Neural progenitor cell (in vitro differentiated cells): ENCODE data around the gene NBEA. TPM values are rescaled to one million over a fixed set of nuclear protein-coding genes. Genes with fewer than 3 reads are reported as not detected.

ENCODE experiments used
- DNase-seq: peaks from one replicate; pipeline ENCODE4 v3.0.0-alpha.2; 2016; ENCODE audit warnings: low spot score
- H2AFZ ChIP-seq: fragments of 200-600 bp; sonication (generic); replicated peaks from 2 replicates; pipeline ENCODE4 v1.6.1; 2016; ENCODE audit warnings: antibody characterized with exemption
- H3F3A ChIP-seq: fragments of 200-600 bp; sonication (generic); 2 replicates; pipeline ENCODE4 v1.6.1; 2016; ENCODE audit warnings: antibody characterized with exemption, low read depth
- H3K27ac ChIP-seq: fragments of 200-600 bp; sonication (generic); 2 replicates; pipeline ENCODE4 v1.5.1; 2016; ENCODE audit warnings: mild to moderate bottlenecking
- H3K27me3 ChIP-seq: fragments of 200-600 bp; sonication (generic); 2 replicates; pipeline ENCODE4 v1.6.1; 2016; ENCODE audit warnings: mild to moderate bottlenecking, moderate library complexity
- H3K36me3 ChIP-seq: fragments of 200-600 bp; sonication (generic); 2 replicates; pipeline ENCODE4 v1.5.1; 2016
- H3K4me1 ChIP-seq: fragments of 200-600 bp; sonication (generic); 2 replicates; pipeline ENCODE4 v1.6.1; 2016; ENCODE audit warnings: mixed run types
- H3K4me2 ChIP-seq: fragments of 200-600 bp; sonication (generic); 2 replicates; pipeline ENCODE4 v1.6.1; 2016
- H3K4me3 ChIP-seq: fragments of 200-600 bp; sonication (generic); 2 replicates; pipeline ENCODE4 v1.5.1; 2016
- H3K79me2 ChIP-seq: fragments of 200-600 bp; sonication (generic); 2 replicates; pipeline ENCODE4 v1.6.1; 2016; ENCODE audit warnings: low read depth
- H3K9ac ChIP-seq: fragments of 200-600 bp; sonication (generic); 2 replicates; pipeline ENCODE4 v1.6.1; 2016
- H3K9me3 ChIP-seq: fragments of 200-600 bp; sonication (generic); 2 replicates; pipeline ENCODE4 v1.5.1; 2016; ENCODE audit warnings: low read depth
- H4K20me1 ChIP-seq: fragments of 200-600 bp; sonication (generic); 2 replicates; pipeline ENCODE4 v1.6.1; 2016; ENCODE audit warnings: low read depth
- H3K27ac Mint-ChIP-seq: 3 replicates; pipeline ENCODE4 v1.8.0; 2021; ENCODE audit warnings: mixed read lengths
- H3K27me3 Mint-ChIP-seq: 2 replicates; pipeline ENCODE4 v1.8.0; 2022; ENCODE audit warnings: low read depth, mild to moderate bottlenecking, inconsistent platforms, moderate library complexity, mixed read lengths; ENCODE audit not compliant: insufficient read depth
- H3K36me3 Mint-ChIP-seq: 3 replicates; pipeline ENCODE4 v1.8.0; 2021; ENCODE audit warnings: mixed read lengths
- H3K4me1 Mint-ChIP-seq: 3 replicates; pipeline ENCODE4 v1.8.0; 2021; ENCODE audit warnings: mixed read lengths
- H3K4me3 Mint-ChIP-seq: 3 replicates; pipeline ENCODE4 v1.8.0; 2021; ENCODE audit warnings: mild to moderate bottlenecking, moderate library complexity, mixed read lengths
- H3K9me3 Mint-ChIP-seq: 3 replicates; pipeline ENCODE4 v1.8.0; 2020; ENCODE audit warnings: mixed read lengths
- EZH2 ChIP-seq: fragments of 200-600 bp; sonication (generic); IDR thresholded peaks from 2 replicates; pipeline ENCODE4 v1.6.1; 2017; ENCODE audit warnings: antibody characterized with exemption, mild to moderate bottlenecking, moderate library complexity
- EZH2phosphoT487 ChIP-seq: fragments of 200-600 bp; sonication (generic); IDR thresholded peaks from 2 replicates; pipeline ENCODE4 v1.6.1; 2017; ENCODE audit warnings: antibody characterized with exemption
- total RNA-seq: library from RNA; depleted of rRNA; stranded (reverse); fragments of >200 nt; gene quantifications from 2 replicates; pipeline ENCODE4 v1.2.3, GENCODE V29; 2015; ENCODE audit warnings: low replicate concordance
- TF ChIP-seq, protein P1 (sequence below): fragments of 200-600 bp; sonication (generic); IDR thresholded peaks from 2 replicates; pipeline ENCODE4 v1.5.1; 2017; ENCODE audit warnings: antibody characterized with exemption, mild to moderate bottlenecking

The NBEA gene
- total RNA-seq, 1 donor from 2014 or later: 31.0 TPM

DNA sequence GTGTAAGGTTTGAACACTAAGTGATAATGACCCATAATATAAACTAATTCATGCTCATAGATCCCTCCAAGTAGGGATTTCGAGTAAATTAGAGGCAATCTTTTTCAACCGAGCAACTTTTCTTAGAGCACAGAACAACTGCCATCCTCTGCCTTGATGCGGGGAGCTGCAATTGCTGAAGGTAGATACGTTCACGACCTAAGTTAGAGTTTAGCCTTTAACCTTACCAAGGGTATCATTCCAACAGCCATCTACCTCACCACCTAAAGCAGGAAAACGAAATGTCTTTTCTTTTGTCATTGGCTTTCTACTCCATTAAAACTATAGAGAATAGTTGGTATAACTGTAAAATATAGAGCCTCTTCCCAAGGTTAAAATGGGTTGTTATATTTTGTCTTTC lies 42.2 kb upstream of the NBEA start:
- peak overlapping the region; percentile 48 for H3K4me2 ChIP-seq
- no peak overlapping the region for H3K9ac ChIP-seq
- DNase-seq: no peak
- Mint-ChIP-seq H3K4me1 (peaks cover 6% of the 10 kb centered on the region), H3K27me3 (no peaks in the 10 kb centered on the region), H3K9me3 (no peaks in the 10 kb centered on the region), H3K36me3 (no peaks in the 10 kb centered on the region), H3K4me3 (no peak overlapping the region), H3K27ac (no peak overlapping the region)
- TF ChIP-seq EZH2phosphoT487 (no peak), EZH2 (no peak)
- TF ChIP-seq, protein P1, sequence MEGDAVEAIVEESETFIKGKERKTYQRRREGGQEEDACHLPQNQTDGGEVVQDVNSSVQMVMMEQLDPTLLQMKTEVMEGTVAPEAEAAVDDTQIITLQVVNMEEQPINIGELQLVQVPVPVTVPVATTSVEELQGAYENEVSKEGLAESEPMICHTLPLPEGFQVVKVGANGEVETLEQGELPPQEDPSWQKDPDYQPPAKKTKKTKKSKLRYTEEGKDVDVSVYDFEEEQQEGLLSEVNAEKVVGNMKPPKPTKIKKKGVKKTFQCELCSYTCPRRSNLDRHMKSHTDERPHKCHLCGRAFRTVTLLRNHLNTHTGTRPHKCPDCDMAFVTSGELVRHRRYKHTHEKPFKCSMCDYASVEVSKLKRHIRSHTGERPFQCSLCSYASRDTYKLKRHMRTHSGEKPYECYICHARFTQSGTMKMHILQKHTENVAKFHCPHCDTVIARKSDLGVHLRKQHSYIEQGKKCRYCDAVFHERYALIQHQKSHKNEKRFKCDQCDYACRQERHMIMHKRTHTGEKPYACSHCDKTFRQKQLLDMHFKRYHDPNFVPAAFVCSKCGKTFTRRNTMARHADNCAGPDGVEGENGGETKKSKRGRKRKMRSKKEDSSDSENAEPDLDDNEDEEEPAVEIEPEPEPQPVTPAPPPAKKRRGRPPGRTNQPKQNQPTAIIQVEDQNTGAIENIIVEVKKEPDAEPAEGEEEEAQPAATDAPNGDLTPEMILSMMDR: no peak
- H3K27me3 ChIP-seq: no peaks in the 10 kb centered on the region
- no peak overlapping the region for H3K4me3 ChIP-seq
- no peak overlapping the region for H2AFZ ChIP-seq
- H3K36me3 ChIP-seq: no peaks in the 10 kb centered on the region
- no peak overlapping the region for H3K27ac ChIP-seq
- no peaks in the 10 kb centered on the region for H4K20me1 ChIP-seq
- peaks cover 32% of the 10 kb centered on the region for H3K4me1 ChIP-seq
- no peaks in the 10 kb centered on the region for H3K79me2 ChIP-seq
- peaks cover 28% of the 10 kb centered on the region for H3F3A ChIP-seq
- no peaks in the 10 kb centered on the region for H3K9me3 ChIP-seq

DNA sequence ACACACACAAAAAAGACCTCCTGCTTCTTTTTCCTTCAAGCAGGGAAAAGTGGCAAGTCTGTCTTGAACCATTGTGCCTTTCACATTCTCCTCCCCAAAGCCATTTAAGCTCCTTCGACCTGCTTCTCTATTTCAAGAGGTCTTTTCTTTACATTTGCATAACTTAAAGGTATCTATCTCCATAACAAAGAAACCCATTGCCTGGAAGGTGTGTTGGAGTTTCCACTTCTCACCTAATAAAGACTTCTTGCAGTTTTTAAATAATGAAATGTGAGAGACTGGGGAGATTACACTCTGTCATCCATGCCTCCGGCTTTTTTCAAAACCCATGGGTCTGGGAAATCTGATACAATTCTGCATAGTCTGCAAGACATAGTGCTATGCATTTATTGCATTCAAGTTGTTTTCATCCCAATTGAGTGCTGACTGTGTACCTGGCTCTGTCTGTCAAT lies 41.8 kb upstream of the NBEA start:
- H3K36me3 Mint-ChIP-seq: no peaks in the 10 kb centered on the region
- Histone ChIP-seq H3K36me3 (no peaks in the 10 kb centered on the region), H3K9ac (no peak overlapping the region), H2AFZ (no peak overlapping the region), H3K4me1 (peaks cover 32% of the 10 kb centered on the region), H3K4me3 (no peak overlapping the region), H4K20me1 (no peaks in the 10 kb centered on the region), H3K27me3 (no peaks in the 10 kb centered on the region), H3K9me3 (no peaks in the 10 kb centered on the region), H3K79me2 (no peaks in the 10 kb centered on the region), H3K27ac (no peak overlapping the region), H3F3A (peaks cover 28% of the 10 kb centered on the region), H3K4me2 (peak overlapping the region; percentile 48)
- H3K27me3 Mint-ChIP-seq: no peaks in the 10 kb centered on the region
- TF ChIP-seq EZH2phosphoT487 (no peak), EZH2 (no peak)
- TF ChIP-seq, protein P1: no peak
- H3K27ac Mint-ChIP-seq: no peak overlapping the region
- DNase-seq: peak; percentile 39
- H3K4me1 Mint-ChIP-seq: peaks cover 6% of the 10 kb centered on the region
- H3K4me3 Mint-ChIP-seq: no peak overlapping the region
- H3K9me3 Mint-ChIP-seq: no peaks in the 10 kb centered on the region

GRCh38 chr13:34901572-34901971 lies 40.5 kb upstream of the NBEA start:
- Histone ChIP-seq H3K4me1 (peaks cover 32% of the 10 kb centered on the region), H2AFZ (no peak overlapping the region), H3K27ac (no peak overlapping the region), H3K4me3 (no peak overlapping the region), H4K20me1 (no peaks in the 10 kb centered on the region), H3K27me3 (no peaks in the 10 kb centered on the region), H3K9ac (no peak overlapping the region), H3K4me2 (peak overlapping the region; percentile 11), H3F3A (peaks cover 28% of the 10 kb centered on the region), H3K79me2 (no peaks in the 10 kb centered on the region), H3K9me3 (no peaks in the 10 kb centered on the region), H3K36me3 (no peaks in the 10 kb centered on the region)
- Mint-ChIP-seq H3K9me3 (no peaks in the 10 kb centered on the region), H3K4me1 (peaks cover 6% of the 10 kb centered on the region), H3K36me3 (no peaks in the 10 kb centered on the region), H3K27ac (no peak overlapping the region), H3K4me3 (no peak overlapping the region), H3K27me3 (no peaks in the 10 kb centered on the region)
- TF ChIP-seq EZH2phosphoT487 (no peak), EZH2 (no peak)
- TF ChIP-seq, protein P1: no peak
- no peak for DNase-seq
